Activated CD8-positive, alpha-beta memory T cell treated with anti-CD3 and anti-CD28 coated beads, Interleukin-2, amount 50 U/mL, for 24 hours (primary cell): Measurements from ENCODE around the gene GTF2A1L.
"Not testable (repeated sequence)": the region's sequence is repeated elsewhere in the genome, so short reads cannot be mapped to it uniquely, and the experiment has no call there.

Experiments used
- DNase-seq: peaks from one replicate; pipeline ENCODE4 v3.0.0-alpha.2; 2020; ENCODE audit errors: extremely low read depth

The GTF2A1L gene, protein sequence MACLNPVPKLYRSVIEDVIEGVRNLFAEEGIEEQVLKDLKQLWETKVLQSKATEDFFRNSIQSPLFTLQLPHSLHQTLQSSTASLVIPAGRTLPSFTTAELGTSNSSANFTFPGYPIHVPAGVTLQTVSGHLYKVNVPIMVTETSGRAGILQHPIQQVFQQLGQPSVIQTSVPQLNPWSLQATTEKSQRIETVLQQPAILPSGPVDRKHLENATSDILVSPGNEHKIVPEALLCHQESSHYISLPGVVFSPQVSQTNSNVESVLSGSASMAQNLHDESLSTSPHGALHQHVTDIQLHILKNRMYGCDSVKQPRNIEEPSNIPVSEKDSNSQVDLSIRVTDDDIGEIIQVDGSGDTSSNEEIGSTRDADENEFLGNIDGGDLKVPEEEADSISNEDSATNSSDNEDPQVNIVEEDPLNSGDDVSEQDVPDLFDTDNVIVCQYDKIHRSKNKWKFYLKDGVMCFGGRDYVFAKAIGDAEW

DNA sequence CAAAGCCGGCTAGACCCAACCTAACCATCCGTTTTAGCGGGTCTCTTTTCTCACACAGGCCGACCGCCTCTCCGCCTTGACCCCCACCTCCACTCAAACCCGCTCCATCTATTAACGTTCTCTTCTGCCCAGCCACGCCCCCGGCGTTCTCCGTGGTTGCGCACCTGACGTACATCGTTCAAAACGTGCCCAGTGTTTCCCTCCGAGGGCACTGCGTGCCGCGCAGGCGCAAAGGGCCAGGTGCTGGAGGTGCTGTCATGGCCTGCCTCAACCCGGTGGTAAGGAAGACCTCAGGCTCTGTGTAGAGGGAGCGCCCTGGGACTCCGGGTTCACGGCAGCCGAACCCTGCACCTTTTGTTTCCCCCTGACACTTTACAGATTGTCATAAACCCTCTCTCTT is at the start of gene GTF2A1L:
GTF2A1L (plus strand) TSS at position 239 of the 400 bp plus-strand sequence; CDS start at position 258, 19 bp downstream.
- DNase-seq, result no peak

DNA sequence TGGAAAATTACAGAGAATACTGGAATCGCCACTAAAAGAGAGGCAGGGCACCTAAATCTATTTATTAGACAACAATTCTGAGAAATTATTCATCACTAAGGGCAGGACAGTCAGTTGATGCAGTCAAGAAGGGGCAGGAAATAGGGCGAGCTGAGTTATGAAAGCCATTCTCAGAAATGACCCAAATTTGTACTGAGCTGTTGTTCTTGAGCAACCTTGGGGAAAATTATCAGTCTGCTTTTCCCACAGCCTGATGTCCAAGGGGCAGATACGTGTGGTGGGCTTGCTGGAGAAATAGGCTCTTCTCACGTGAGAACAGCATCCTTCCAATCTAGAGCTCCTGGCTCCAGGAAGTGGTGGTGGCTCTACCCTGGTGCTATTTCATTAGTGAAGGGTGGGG is 49.1 kb upstream of the GTF2A1L start:
- no peak for DNase-seq

DNA sequence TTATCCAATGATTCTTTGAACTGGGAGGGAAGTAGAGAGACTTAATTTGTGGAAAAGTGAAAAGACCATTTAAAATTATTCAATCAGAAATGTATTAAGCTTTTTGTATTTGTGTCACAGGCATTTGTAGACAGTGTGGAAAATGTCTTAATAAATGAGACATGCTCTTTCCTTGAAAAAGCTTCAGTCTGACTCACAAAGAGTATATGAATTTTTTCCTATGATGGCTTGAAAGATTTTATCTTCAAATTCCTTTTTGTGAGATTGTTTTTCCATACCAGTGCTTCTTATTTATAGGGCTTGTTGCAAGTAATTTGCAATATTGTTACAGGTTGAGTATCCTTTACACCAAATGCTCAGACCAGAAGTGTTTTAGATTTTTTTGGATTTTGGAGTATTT is 48.2 kb upstream of the GTF2A1L start:
- DNase-seq, result no peak

DNA sequence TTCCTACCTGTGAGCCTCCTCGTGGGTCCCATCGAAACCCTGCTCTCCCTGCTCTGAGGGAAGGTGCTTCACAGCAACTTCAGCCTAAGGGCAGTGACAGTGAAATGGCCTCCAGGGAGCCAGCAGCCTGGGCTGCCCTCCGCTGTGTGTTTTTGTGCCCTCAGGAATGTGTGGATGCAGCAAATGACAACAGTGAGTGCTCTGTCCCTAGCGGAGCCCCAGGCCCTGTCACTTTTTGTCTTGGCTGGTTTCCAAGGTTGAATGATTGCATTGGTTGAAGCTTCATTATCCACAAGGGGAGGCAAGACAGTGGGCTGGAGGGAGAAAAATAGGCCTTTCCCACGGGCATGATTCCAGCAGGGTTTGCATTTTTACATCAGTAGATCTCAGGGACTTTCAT is 44.8 kb upstream of the GTF2A1L start:
- DNase-seq, result no peak

DNA sequence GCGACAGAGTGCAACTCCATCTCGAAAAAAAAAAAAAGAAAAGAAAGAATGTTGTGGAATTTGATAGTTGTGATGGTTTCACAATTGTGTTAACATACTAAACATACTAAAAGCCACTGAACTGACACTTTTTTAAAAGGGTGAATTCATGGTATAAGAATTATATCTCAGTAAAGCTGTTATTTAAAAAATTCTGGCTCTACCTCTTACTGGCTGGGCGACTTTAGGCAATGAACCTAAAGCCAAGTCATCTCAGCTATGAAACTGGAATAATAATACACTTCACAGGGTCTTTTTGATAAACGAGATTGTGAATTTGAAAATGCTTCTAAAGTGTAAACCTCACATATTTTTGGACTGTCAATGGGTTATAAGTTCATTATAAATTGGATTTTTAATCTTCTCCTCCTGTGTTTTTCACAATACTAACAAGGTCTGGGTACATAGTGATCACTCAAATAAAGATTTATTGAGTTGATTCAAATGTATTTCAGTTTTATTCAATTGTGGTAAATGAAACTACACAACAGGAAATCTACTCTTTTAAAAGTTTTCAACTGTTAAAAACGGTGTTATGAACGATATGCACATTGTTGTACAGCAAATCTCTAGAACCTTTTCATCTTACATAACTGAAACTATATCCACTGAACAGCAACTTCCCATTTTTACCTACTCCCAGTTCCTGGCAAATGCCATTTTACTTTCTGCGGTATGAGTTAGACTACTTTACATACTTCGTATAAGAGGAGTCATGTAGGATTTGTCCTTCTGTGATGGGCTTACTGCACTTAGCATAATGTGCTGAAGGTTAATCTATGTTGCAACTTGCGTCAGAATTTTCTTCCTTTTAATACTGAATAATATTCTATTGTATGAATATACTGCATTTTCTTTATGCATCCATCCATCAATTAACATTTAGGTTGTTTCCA is 43.0 kb upstream of the GTF2A1L start:
- DNase-seq, result no peak

DNA sequence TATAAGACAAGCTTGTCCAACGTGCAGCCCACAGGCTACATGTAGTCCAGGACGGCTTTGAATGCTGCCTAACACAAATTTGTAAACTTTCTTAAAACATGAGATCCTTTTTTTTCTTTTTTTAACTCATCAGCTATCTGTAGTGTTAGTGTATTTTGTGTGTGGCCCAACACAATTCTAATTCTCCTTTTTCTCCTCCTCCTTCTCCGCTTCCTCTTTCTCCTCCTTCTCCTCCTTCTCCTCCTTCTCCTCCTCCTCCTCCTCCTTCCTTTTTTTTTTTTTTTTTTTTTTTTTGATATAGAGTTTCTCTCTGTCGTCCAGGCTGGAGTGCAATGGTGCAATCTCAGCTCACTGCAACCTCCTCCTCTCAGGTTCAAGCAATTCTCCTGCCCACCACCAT is 39.3 kb upstream of the GTF2A1L start:
- DNase-seq, result no peak

DNA sequence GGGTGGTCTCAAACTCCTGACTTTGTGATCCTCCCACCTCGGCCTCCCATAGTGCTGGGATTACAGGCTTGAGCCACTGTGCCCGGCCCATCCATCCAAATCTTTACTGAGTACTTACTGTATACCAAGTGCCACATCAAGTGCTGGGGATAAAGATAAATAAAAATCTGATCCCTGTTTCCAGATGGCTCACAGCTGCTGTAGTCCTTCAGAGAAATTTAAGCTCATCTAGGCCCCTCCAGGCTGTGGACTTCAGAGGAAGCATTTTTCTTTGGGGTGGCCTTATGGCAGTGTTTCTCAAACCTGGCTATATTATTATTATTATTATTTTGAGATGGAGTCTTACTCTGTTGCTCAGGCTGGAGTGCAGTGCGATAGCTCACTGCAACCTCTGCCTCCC is 33.7 kb upstream of the GTF2A1L start:
- no peak for DNase-seq

DNA sequence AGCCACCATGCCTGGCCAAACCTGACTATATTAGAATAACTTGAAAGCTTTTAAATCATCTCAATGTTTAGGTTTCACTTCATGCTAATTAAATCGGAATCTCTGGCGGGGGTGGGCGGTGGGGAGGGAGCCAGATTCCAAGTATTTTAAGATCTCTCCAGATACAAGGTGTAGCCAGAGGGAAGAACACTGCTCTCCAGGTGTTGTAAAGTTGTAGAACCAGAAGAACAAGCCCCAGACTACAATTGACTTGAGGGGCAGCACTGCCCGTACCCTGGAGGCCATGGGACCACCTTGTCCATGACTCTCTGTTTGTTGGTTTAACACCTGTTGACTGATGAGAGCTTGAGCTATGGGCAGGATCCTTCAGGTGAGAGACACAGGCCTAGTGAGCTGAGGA is 33.1 kb upstream of the GTF2A1L start:
- DNase-seq, result no peak

DNA sequence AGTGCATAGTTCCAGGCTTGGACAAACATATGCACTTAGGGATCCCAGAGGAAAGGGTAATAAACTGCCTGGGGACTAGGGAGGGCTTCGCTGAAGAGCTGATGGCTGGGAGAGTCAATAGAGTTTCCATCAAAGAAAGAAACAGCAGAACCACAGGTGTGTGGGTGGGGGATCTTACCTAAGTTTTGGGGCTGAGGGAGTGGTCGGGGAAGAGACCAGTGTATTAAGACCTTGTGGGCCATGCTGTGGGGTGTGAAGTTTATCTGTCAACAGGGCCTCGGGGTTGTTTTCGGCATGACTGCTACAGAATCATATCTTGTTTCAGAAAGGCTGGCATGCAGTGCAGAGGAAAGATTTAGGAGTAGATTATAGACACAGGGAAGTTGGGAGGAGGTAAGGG is 31.2 kb upstream of the GTF2A1L start:
- DNase-seq, result no peak

DNA sequence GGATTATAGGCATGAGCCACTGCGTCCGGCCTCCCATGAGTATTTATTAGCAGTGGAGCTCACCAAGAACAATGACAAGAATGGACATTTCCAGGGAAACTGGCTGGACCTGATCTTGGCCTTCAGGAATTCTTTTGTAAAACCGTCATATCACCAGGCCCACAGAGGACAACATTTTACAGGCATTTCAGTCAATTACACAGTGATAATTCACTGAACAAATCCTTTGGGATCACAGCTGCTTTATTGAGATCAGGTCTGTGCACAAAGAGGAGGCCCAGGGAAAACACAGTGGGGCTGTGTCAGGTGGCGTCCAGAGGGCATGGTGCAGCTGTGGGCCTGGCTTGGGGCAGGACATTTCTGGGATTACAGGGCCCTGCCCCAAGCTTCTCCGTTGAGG is 30.1 kb upstream of the GTF2A1L start:
- no peak for DNase-seq

DNA sequence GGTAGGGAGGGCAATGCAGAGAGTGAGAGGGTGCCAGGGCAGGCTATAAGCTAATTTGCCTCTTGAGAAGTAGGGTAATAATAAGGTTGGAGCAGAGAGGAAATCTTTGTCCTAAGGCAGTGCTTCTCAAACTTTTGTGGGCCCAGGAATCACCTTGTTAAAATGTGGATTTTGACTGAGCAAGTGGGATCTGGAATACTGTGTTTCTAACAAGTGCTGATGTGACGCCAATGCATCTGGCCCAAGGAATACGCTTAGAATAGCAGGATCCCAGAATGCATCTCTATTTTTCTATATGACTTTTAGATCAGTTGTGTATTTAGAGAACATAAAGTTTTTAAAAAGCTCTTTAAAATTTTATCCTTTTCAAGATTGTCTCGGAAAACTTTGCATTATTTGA is 29.7 kb upstream of the GTF2A1L start:
- no peak for DNase-seq

DNA sequence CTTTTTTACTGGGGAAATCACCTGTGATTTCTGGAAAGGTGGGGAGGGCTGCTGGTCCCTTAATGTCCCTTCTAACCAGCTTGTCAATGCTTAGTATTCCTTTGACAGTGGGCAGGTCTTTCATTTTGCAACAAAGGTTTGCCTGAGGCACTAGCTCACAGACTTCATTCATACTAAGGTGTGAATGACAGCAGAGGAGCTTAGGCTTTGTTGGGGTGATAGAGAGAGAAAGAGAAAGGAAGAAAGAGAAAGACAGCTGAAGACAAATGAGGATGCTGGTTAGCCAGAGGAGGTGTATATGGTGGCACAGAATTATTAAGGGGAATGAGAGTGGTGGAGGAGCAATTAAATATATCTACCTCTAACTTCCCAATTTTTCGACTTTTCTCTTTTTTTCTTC is 28.9 kb upstream of the GTF2A1L start:
- DNase-seq, result no peak

DNA sequence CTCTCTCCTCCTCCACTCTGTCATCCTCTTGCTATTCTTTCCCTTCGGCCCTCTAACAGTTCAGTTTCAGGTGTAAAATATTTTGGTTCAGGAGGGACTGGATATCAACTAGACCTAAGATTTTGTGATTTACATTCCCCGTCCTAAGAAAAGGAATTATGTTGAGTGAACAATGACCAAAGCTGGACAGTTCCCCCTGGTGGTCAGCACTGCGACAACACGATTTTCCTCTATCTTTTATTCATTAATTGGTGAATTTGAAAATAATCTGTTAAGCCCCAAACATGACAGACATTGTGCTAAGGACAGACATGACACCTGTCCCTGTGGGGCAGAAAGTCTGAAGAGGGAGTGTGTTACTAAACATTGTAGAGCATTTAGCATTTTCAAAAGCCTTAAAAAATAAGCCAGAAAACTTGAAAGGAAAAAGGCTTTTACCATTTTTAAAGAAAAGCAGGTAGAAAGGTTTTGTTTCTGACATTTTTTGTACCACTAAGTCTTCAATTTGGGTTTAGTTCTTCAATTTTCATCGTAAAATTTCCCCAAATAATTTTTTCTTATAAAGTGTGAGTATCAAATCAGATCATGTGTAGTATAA is 28.4 kb upstream of the GTF2A1L start:
- no peak for DNase-seq

DNA sequence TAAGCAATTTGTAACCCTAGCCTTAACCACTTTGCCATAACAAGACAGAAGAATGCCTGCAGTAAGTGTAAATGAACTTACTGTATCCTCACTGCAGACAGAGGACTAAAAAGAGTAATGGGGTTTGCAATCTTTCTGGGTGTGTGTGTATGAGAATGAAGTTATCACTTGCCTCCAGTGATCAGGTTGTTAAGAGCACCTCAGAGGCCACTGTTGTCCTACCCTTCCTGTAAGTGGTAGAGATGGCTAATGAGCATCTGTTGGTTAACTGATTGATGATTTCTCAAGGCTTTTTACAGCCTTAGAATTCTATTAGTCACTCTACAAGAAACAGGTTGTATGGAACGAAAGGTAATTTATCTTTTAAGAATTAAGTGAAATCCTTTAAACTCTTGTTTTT is 27.6 kb upstream of the GTF2A1L start:
- DNase-seq, result no peak

DNA sequence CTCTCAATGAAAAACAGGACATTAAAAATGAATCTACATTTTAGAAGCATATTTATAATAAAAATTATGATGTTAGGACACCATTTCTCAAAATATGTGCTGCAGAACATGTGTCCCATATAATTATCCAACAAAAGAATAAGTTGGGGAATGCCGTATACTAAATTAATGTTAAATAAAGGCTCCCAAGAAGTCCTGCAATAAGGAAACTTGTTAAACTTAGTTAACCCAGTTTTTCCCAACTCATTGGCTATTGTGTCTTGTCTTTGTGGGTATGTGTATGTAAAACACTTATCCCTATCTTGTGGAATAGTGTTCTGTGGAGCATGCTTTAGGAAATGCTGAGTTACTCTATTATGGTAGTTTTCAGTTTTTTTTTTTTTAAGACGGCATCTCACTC is 25.6 kb upstream of the GTF2A1L start:
- DNase-seq, result no peak

DNA sequence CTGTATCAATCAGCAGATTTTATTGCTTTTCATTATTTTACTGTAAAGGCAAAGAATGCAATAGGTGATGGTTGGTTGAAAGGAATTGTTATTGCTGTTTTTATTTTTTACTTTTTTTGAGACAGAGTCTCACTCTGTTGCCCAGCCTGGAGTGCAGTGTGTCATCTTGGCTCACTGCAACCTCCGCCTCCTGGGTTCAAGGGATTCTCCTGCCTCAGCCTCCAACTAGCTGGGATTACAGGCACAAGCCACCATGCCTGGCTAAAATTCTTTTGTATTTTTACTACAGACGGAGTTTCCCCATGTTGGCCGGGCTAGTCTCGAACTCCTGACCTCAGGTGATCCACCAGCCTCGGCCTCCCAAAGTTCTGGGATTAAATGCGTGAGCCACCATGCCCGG is 20.9 kb upstream of the GTF2A1L start:
- DNase-seq, result not testable (repeated sequence)

DNA sequence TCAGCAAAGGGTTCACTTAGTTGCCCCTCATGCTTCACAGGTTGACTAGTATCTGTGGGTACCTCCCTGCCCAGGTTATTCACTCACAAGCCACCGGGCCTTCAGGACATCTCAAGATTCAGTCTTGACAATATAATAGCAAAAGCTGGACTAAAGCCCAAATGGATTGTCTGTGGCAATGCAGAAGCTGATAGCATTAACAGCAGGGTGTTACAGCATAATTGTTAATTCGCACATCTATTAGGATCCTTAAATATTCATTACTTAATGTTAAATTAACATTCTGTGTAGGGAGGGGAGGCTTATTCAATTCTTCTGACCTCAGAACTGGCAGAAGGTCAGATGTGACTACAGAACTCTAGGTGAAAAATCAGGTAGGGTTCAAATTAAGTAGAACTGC is 20.2 kb upstream of the GTF2A1L start:
- no peak for DNase-seq

DNA sequence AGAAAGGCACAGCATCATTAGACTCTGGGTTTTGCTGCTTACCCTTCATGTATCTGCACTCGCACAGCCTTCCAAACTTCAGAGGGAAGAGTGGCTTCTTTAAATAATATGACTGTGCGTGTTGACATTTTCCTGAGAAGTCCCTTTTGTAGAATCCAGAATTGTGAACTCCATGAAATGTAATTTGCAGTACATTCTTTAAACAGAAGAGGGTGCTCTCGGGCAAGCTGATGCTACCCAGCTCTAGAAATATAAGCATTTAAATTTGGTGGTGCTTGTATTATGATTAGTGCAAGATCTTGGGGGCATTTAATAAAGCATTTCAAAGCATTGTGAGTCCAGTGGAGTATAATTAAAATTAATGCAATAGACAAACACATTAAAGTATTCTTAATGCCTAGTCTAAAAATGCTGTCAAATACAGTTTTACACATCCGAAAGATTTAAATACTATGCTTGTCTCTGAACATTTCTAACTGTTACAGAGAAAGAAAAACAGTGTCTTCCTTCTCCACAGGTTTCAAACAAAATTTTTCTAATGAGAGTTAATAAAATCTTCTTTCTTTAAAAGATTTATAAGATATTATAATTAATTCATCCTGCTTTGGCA is 17.3 kb upstream of the GTF2A1L start:
- no peak for DNase-seq

DNA sequence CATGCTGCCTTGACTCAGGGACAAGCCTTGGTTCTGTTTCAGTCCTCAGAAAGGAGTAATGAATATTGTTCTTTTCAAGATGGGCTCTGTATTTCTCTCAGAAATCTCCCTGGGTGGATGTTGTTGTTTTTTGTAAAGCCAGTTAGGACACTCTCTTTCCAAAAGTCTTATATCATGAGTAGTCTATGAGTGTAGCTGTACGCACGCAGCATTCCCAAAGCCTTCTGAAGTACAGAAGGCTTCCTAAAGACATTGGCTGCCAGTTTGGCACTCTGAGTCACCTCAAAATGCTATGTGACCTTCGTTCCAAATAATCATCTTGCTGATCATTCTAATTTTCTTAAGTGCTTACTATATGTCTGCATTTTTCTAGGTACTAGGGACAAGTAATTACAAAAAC is 16.7 kb upstream of the GTF2A1L start:
- DNase-seq, result no peak

DNA sequence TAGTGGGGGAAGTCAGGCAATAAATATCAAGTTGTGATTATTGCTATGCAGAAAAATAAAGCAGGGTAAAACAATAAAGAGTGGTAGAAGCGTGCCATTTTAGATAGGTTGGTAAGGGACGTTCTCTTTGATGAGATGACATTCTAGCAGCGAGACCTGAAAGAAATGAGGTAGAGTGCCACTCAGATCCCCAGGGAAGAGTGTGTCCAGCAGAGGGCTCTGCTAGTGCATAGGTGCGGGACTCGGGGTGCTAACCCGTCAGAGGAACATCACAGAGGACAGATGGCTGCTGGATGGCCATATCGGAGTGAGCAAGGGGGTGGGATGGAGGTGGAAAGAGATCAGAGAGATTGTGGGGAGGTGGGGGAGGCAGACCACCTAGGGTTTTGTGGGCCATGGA is 16.3 kb upstream of the GTF2A1L start:
- DNase-seq, result no peak

DNA sequence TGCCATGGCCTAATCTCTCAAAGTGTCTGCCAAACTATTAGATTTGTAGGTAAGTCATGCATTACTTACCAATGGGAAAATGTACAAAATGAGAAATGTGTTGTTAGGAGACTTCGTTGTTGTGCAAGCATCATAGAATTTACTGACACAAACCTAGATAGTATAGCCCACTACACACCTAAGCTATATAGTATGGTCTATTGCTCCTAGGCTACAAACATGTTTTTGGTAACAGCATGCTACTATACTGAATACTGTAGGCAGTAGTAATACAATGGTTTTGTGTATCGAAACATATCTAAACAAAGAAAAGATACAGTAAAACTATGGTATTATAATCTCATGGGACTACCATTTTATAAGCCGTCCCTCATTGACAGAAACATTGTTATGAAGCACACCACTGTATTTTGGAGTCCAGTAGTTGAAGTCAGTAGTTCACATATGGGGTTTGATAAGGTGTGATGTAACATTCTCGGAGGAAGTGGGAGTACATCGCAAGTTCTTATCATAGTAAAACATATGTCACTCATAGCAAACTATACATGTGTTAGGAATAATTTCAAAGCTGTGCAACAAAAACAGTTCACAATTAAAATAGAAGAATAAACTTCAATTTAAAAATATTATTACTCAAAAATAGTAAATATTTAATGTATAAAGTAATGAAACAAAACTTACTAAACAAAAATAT is 12.0 kb upstream of the GTF2A1L start:
- no peak for DNase-seq
